HK-2 (cell line): ENCODE measurements around the gene PGLYRP4.

Source experiments
- DNase-seq: peaks from one replicate; pipeline ENCODE4 v3.0.0-alpha.2; 2018; ENCODE audit not compliant: unreplicated experiment

PGLYRP4 gene

GRCh38 chr1:153288634-153289275 lies 59.9 kb downstream of the PGLYRP4 start:
- DNase-seq, result no peak
